Stomach (tissue), 4 donors: ENCODE measurements around the gene SNTG2.

ENCODE experiments used
- CTCF ChIP-seq, 7 experiments: fragments of 450-650 bp in 4 of 7; fragments of 200-600 bp in 3 of 7; sonication (generic) in 3 of 7; IDR thresholded peaks; one replicate each; pipeline ENCODE4 v1.5.1; 2016 to 2019; ENCODE audit warnings: antibody characterized with exemption in 7 of 7, control low read depth in 2 of 7, mild to moderate bottlenecking in 1 of 7
- POLR2A ChIP-seq, 4 donors: fragments of 450-650 bp; IDR thresholded peaks; one replicate each; pipeline ENCODE4 v1.6.1; 2016; ENCODE audit warnings: antibody characterized with exemption in 4 of 4, control low read depth in 2 of 4, mild to moderate bottlenecking in 1 of 4, moderate library complexity in 1 of 4
- POLR2AphosphoS5 ChIP-seq, 3 donors: sonication (generic); formaldehyde crosslinking; IDR thresholded peaks; one replicate each; pipeline ENCODE4 v1.6.1; 2016; ENCODE audit warnings: antibody characterized with exemption in 3 of 3

- TF ChIP-seq CTCF (IDR thresholded peaks at IDR 0.05) (no peak), POLR2A (IDR thresholded peaks at IDR 0.05) (no peak), POLR2AphosphoS5 (IDR thresholded peaks at IDR 0.05) (no peak)
Measured at GRCh38 chr2:1403565-1403964, 452.9 kb downstream of the SNTG2 start.
